Transverse colon (tissue), 4 donors: ENCODE data around the gene MAP1LC3B.

Source experiments
- CTCF ChIP-seq, 5 experiments: fragments of 200-600 bp in 3 of 5; fragments of 450-650 bp in 2 of 5; sonication (generic) in 3 of 5; IDR thresholded peaks; 1 replicate in 2 of 5; 2 replicates in 3 of 5; pipeline ENCODE4 v1.5.1; 2016 to 2017; ENCODE audit warnings: antibody characterized with exemption in 5 of 5, inconsistent platforms in 3 of 5, mild to moderate bottlenecking in 2 of 5, moderate library complexity in 1 of 5
- EP300 ChIP-seq: sonication (generic); formaldehyde crosslinking; IDR thresholded peaks from one replicate; pipeline ENCODE4 v1.6.1; 2017; ENCODE audit warnings: antibody characterized with exemption, low read depth
- POLR2A ChIP-seq: fragments of 450-650 bp; IDR thresholded peaks from one replicate; pipeline ENCODE4 v1.6.1; 2016; ENCODE audit warnings: antibody characterized with exemption, mild to moderate bottlenecking, moderate library complexity
- POLR2AphosphoS5 ChIP-seq, 3 donors: sonication (generic); formaldehyde crosslinking; IDR thresholded peaks; one replicate each; pipeline ENCODE4 v1.6.1; 2016; ENCODE audit warnings: antibody characterized with exemption in 3 of 3

DNA sequence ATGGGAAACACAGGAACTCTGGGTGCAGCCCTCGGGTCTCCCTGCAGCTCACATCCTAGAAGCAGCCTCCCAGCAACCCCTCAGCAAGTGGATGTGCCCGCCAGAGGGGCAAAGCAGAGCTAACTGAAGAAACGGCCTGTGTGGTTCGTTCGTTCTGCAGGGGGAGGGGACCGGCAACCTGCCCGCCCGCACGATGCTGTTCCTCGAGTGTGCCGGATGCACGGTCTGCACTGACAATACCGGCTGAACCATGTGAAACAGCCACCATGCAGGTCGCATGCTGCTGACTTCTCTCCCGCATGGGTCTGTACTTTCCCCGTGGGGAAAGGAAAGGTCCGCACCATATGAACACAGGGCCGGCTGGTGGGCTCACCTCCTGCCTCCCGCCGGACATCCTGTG is 49.6 kb upstream of the MAP1LC3B start:
- TF ChIP-seq CTCF (IDR thresholded peaks at IDR 0.05) (no peak), EP300 (no peak), POLR2AphosphoS5 (IDR thresholded peaks at IDR 0.05) (no peak), POLR2A (no peak)
